Tibial nerve (tissue), 4 donors: ENCODE measurements around the gene NRXN3.

ENCODE experiments used
- EP300 ChIP-seq, 2 donors: sonication (generic); formaldehyde crosslinking; IDR thresholded peaks; one replicate each; pipeline ENCODE4 v1.6.1; 2017; ENCODE audit warnings: antibody characterized with exemption in 2 of 2, mild to moderate bottlenecking in 1 of 2
- TF ChIP-seq, protein P1 (sequence below), 5 experiments: fragments of 200-600 bp in 3 of 5; fragments of 450-650 bp in 2 of 5; sonication (generic) in 3 of 5; IDR thresholded peaks; one replicate each; pipeline ENCODE4 v1.5.1; 2016 to 2019; ENCODE audit warnings: antibody characterized with exemption in 5 of 5, mild to moderate bottlenecking in 3 of 5, moderate library complexity in 2 of 5

DNA sequence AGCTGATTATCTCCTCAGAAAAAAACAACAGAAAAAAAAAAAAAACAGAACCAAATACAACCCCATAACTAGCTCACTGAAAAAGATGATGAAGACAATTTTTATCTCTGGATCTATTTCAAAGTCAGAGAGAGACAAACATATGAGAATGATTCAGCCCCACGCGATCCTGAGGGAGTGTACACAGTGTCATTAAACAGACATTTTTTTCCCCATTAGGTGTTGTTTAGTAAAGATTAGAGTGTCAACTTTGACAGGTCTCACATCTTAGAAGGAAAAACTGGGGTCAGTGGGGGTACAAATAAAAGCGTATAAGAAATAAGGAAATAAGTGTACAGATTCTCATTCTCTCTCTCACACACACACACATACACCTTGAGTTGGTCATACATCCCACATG lies 635.4 kb downstream of the NRXN3 start:
- TF ChIP-seq, protein P1, sequence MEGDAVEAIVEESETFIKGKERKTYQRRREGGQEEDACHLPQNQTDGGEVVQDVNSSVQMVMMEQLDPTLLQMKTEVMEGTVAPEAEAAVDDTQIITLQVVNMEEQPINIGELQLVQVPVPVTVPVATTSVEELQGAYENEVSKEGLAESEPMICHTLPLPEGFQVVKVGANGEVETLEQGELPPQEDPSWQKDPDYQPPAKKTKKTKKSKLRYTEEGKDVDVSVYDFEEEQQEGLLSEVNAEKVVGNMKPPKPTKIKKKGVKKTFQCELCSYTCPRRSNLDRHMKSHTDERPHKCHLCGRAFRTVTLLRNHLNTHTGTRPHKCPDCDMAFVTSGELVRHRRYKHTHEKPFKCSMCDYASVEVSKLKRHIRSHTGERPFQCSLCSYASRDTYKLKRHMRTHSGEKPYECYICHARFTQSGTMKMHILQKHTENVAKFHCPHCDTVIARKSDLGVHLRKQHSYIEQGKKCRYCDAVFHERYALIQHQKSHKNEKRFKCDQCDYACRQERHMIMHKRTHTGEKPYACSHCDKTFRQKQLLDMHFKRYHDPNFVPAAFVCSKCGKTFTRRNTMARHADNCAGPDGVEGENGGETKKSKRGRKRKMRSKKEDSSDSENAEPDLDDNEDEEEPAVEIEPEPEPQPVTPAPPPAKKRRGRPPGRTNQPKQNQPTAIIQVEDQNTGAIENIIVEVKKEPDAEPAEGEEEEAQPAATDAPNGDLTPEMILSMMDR (IDR thresholded peaks at IDR 0.05), result no peak
- TF ChIP-seq EP300 (IDR thresholded peaks at IDR 0.05), result no peak
